Mucosa of stomach (tissue), 1 donor: ENCODE measurements around the gene C5orf22.
"Not testable (repeated sequence)": the region's sequence is repeated elsewhere in the genome, so short reads cannot be mapped to it uniquely, and the experiment has no call there.

ENCODE experiments used
- H3K27me3 ChIP-seq: one replicate; pipeline ENCODE4 v1.7.0; 2013; ENCODE audit warnings: mild to moderate bottlenecking, low read length; ENCODE audit not compliant: control insufficient read depth, insufficient read depth
- H3K36me3 ChIP-seq: one replicate; pipeline ENCODE4 v1.7.0; 2013; ENCODE audit warnings: low read length; ENCODE audit not compliant: control insufficient read depth, insufficient read depth
- H3K4me1 ChIP-seq: one replicate; pipeline ENCODE4 v1.7.0; 2013; ENCODE audit warnings: mild to moderate bottlenecking, low read length; ENCODE audit not compliant: control insufficient read depth, insufficient read depth
- H3K4me3 ChIP-seq: one replicate; pipeline ENCODE4 v1.7.0; 2013; ENCODE audit warnings: low read length
- H3K9ac ChIP-seq: one replicate; pipeline ENCODE4 v1.7.0; 2013; ENCODE audit warnings: mild to moderate bottlenecking, low read length, moderate library complexity
- H3K9me3 ChIP-seq: one replicate; pipeline ENCODE4 v1.7.0; 2013; ENCODE audit warnings: mild to moderate bottlenecking, low read length, moderate library complexity; ENCODE audit not compliant: control insufficient read depth
- donor health status: Pancreatic carcinoma.

C5orf22 gene

DNA sequence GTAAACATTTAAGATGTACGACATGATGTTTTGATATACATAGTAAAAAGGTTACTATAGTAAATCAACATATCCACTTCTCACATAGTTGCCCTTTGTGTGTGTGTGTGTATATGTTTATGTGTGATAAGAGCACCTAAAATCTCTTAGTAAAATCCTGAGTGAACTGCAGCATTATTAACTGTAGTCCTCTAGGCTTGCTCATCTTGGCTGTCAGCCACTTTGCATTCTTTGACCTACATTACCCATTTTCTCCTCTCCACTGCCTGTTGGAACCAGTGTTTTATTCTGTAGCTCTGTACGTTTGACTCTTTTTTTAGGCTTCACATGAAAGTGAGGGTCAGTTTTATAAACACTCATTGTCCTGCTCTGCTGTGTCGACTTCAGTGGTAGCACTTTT, 24.4 kb downstream of the C5orf22 start:
- Histone ChIP-seq H3K9ac (no peak overlapping the region), H3K4me3 (no peak overlapping the region), H3K4me1 (no peaks in the 10 kb centered on the region), H3K9me3 (no peaks in the 10 kb centered on the region), H3K27me3 (no peaks in the 10 kb centered on the region), H3K36me3 (peaks cover 9% of the 10 kb centered on the region)

DNA sequence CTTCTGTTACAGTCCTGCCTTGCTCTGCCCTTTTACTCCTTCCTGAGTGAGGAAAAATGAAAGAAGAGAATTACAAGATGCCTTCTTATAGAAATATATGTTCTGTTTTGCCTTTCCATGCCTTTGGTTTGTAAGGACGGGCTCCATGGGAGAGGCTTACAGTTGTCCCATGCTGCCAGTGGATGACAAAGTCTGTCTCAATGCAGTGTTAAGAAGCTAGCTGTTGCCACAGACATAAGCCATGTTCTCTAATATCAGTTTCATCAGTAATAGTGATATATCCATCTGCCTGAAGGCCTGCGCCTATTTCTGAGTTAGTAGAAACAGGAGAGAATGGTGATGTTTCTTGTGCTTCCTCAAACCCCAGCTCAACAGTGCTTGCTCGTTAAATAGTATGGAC, 27.8 kb downstream of the C5orf22 start:
- no peaks in the 10 kb centered on the region for H3K36me3 ChIP-seq
- H3K4me1 ChIP-seq = no peaks in the 10 kb centered on the region
- no peaks in the 10 kb centered on the region for H3K9me3 ChIP-seq
- H3K27me3 ChIP-seq = no peaks in the 10 kb centered on the region
- H3K4me3 ChIP-seq = no peak overlapping the region
- H3K9ac ChIP-seq = no peak overlapping the region

DNA sequence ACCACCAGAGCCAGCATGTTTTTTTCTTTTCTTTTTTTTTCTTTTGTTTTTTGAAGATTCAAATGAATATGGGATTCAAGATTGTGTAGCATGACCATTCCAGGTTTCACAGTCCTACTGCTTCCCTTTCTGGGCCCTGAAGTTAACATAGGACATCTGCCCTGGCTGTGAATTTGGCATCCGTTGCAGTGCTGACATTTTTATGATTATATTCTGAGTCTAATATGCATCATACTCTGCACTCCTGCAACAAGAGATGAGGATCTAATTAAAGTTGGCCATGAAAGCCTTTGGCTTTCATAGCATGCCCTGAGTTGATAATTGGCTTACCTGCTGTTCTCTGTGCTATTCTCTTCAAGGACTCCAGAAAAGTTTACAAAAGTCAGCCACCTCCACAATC, 29.8 kb downstream of the C5orf22 start:
- no peak overlapping the region for H3K4me3 ChIP-seq
- no peaks in the 10 kb centered on the region for H3K4me1 ChIP-seq
- H3K36me3 ChIP-seq = no peaks in the 10 kb centered on the region
- no peaks in the 10 kb centered on the region for H3K27me3 ChIP-seq
- no peak overlapping the region for H3K9ac ChIP-seq
- H3K9me3 ChIP-seq = no peaks in the 10 kb centered on the region

DNA sequence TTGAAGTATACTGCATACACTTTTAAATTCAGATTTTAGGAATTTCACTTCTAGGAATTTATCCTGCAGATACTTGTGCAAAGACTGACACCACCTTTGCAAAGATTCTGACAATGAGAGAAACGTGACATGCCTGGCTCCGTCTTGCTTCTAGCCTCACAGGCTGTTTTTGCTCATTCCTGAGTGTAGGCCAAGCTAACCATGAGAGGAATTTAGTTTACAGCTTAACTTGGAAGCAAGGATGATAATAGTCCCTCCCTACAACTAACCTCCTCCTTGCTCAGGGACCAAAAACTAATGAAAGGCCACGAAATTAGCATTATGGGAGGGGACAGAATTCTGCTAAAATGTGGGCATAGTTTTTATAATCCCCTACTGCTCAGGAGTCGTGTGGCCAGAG, 31.1 kb downstream of the C5orf22 start:
- Histone ChIP-seq H3K9ac (no peak overlapping the region), H3K9me3 (no peaks in the 10 kb centered on the region), H3K4me1 (no peaks in the 10 kb centered on the region), H3K36me3 (no peaks in the 10 kb centered on the region), H3K4me3 (no peak overlapping the region), H3K27me3 (no peaks in the 10 kb centered on the region)

DNA sequence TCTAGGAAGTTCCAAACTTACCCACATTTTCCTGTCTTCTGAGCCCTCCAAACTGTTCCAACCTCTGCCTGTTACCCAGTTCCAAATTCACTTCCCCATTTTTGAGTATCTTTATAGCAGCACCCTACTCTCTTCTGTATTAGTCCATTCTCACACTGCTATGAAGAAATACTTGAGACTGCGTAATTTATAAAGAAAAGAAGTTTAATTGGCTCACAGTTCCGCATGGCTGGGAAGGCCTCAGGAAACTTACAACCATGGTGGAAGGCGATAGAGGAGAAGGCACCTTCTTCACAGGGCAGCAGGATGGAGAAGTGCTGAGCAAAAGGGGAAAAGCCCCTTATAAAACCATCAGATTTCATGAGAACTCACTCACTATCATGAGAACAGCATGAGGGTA, 34.3 kb downstream of the C5orf22 start:
- not testable (repeated sequence) for H3K9ac ChIP-seq, H3K4me1 ChIP-seq, H3K4me3 ChIP-seq, H3K9me3 ChIP-seq, H3K36me3 ChIP-seq, H3K27me3 ChIP-seq

DNA sequence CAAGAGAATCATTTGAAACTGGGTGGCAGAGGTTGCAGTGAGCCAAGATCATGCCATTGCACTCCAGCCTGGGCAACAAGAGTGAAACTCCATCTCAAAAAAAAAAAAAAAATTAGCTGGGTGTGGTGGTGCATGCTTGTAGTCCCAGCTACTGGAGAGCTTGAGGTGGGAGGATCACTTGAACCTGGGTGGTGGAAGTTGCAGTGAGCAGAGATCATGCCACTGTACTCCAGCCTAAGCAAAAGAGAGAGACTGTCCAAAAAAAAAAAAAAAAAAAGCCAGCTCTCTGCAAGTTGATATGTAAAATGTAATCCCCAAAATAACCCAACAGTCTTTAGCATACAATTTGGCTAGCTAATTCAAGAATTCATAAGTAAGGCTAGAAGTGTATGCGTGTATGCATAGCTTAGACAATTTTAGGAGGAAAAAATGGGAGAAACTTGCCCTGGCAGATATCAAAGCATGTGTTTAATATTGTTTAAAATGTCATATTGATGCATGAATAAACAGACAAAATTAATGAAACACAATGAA, 36.3 kb downstream of the C5orf22 start:
- Histone ChIP-seq H3K9me3 (no peaks in the 10 kb centered on the region), H3K9ac (no peak overlapping the region), H3K27me3 (no peaks in the 10 kb centered on the region), H3K4me1 (no peaks in the 10 kb centered on the region), H3K36me3 (no peaks in the 10 kb centered on the region), H3K4me3 (no peak overlapping the region)

DNA sequence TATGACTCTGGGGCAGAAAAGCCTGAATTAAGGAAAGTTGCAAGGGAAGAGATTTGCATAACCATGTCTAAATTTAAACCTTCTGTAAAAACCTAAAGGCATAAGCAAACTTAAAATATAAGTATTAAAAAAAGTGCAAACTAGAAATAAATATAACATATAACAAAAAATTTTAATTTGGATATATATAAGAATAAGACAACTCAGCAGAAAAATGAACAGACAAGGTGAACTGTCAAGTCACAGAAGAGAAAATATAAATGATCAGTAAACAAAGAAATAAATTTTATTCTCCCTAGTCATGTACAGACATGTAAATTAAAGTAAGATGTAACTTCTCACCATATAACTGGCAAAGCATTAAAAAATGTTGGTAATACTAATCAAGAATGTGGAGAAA, 37.0 kb downstream of the C5orf22 start:
- no peak overlapping the region for H3K4me3 ChIP-seq
- H3K36me3 ChIP-seq = no peaks in the 10 kb centered on the region
- no peak overlapping the region for H3K9ac ChIP-seq
- H3K27me3 ChIP-seq = no peaks in the 10 kb centered on the region
- H3K4me1 ChIP-seq = no peaks in the 10 kb centered on the region
- no peaks in the 10 kb centered on the region for H3K9me3 ChIP-seq

DNA sequence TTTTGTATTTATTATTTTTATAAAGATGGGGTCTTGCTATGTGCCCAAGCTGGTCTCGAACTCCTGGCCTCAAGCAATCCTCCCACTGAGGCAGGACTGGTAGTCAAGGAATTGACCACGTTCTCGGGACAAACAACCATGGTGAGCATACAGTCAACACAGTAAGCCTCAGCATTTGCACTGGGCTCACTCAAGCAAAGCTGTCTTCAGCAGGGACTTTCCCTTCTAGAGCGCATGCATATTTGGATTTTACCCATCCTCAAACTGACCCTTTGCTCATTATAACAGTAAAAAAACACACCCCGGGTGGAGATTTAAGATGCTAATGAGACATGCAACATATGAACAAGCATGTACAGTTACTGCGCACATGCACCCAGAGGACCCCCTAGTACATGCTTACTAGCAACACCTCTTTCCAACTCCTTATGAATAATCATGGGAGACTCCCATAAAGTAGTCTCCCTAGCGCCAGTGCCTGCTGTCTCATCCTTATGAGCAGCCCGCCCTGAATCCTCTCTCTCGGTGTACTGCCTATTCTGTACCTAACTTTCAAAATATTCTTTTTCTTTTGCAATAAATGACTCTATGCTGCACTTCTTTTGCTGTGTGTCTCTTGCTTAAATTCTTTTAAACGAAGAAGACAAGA, 41.5 kb downstream of the C5orf22 start:
- no peaks in the 10 kb centered on the region for H3K36me3 ChIP-seq
- H3K4me1 ChIP-seq = no peaks in the 10 kb centered on the region
- no peaks in the 10 kb centered on the region for H3K27me3 ChIP-seq
- no peak overlapping the region for H3K4me3 ChIP-seq
- no peaks in the 10 kb centered on the region for H3K9me3 ChIP-seq
- no peak overlapping the region for H3K9ac ChIP-seq

DNA sequence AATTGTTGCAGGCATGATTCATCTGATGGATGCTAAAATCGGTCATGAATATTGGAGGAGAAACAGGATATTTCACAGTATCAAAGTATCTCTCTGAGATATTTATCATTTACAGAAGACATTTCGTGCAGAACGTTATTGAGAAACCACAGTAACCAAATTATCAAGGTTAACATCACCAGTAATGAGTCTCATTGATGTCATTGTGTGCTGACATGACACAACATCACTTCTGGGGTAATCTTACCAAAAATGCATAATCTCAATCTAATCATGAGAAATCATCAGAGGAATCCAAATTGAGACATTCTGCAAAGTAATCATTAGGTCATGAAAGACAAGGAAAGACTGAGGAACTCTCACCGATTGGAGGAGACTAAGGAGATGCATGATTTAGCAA, 42.7 kb downstream of the C5orf22 start:
- Histone ChIP-seq H3K4me1 (no peaks in the 10 kb centered on the region), H3K9me3 (no peaks in the 10 kb centered on the region), H3K9ac (no peak overlapping the region), H3K36me3 (no peaks in the 10 kb centered on the region), H3K27me3 (no peaks in the 10 kb centered on the region), H3K4me3 (no peak overlapping the region)

DNA sequence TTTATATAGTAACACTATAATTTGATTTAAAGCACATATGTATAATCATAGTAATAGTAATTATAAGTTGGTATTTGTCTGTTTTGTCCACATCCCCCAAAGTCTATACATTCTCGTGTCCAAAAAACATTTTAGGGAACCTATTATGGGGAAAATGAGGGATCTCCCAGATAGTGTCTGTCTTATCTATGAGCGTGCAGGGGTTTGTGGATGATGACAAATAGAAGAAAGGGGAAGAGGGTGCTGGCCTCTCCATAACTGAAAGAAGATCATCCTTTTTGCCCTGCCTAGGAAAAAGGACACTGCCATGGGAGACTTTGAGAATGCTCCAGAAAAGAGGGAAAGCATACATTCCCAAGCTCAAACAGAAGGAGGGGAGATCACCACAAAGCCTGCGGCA, 45.3 kb downstream of the C5orf22 start:
- H3K36me3 ChIP-seq = no peaks in the 10 kb centered on the region
- H3K4me3 ChIP-seq = no peak overlapping the region
- peaks cover 4% of the 10 kb centered on the region for H3K27me3 ChIP-seq
- no peak overlapping the region for H3K9ac ChIP-seq
- H3K4me1 ChIP-seq = no peaks in the 10 kb centered on the region
- no peaks in the 10 kb centered on the region for H3K9me3 ChIP-seq

DNA sequence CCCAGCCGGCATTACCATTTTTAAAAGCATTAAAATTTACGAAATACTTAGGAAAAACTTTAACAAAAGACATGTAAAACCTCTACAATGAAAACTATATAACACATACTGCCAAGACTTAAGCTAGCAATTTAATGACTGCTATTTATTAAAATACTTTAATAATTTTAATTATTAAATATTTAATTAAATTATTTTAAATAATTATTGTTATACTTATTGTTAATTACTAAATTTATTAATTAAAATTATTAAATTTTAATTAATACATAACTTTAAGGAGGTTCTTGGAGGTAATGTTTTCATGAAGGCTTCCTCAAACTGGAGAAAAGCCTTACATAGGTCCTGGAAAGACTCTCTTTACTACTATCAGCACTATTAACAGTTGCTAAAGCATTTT, 47.5 kb downstream of the C5orf22 start:
- Histone ChIP-seq H3K9ac (no peak overlapping the region), H3K4me1 (no peaks in the 10 kb centered on the region), H3K9me3 (no peaks in the 10 kb centered on the region), H3K4me3 (no peak overlapping the region), H3K27me3 (peaks cover 4% of the 10 kb centered on the region), H3K36me3 (no peaks in the 10 kb centered on the region)

DNA sequence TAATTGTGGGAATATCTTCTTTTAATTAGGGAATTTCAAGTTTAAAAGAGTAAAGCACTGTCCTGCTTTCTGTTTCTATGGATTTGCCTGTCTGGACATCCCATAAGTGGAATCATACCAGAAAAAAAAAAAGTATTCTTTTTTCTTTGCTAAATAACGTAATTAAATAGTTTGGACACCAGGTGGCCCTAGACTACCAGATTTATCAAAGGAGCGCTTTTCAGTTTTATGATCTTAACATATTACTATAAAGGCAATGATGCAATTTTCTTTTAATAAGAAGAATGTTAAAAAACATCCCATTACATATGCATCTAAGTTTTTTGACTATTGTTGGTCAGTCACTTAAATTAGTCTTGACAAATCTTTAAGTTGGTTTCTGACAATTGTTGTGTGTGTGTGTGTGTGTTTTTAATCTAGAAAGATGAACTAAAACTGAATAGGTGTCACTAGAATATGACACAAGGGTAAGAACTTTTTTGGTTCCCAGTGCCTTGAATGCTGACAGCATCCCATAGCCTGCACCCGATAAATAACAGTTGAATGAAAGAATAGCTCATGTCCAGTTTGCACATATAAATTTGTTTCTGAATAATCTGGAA, 49.5 kb downstream of the C5orf22 start:
- Histone ChIP-seq H3K27me3 (peaks cover 4% of the 10 kb centered on the region), H3K4me3 (no peak overlapping the region), H3K9ac (no peak overlapping the region), H3K4me1 (no peaks in the 10 kb centered on the region), H3K36me3 (no peaks in the 10 kb centered on the region), H3K9me3 (no peaks in the 10 kb centered on the region)
